Thoracic aorta (tissue), 2 donors: Measurements from ENCODE around the gene UBE2E2. TPM values are rescaled to one million over a fixed set of nuclear protein-coding genes. Genes with fewer than 3 reads are reported as not detected.

Source experiments
- ATAC-seq: fragments of 150-250 bp; one replicate; pipeline ENCODE4 v1.8.0; 2017; ENCODE audit warnings: low read depth; ENCODE audit not compliant: insufficient number of reproducible peaks, low FRiP score
- DNase-seq: peaks from one replicate; pipeline ENCODE4 v3.0.0-alpha.2; 2020; ENCODE audit warnings: low spot score
- H3K27ac ChIP-seq, 2 donors: fragments of 200-600 bp; sonication (generic); 1 replicate in 1 of 2; 2 replicates in 1 of 2; pipeline ENCODE4 v1.5.1; 2016; ENCODE audit warnings: mild to moderate bottlenecking in 2 of 2, moderate library complexity in 2 of 2
- H3K27me3 ChIP-seq: fragments of 200-600 bp; sonication (generic); replicated peaks from 2 replicates; pipeline ENCODE4 v1.6.0; 2016; ENCODE audit warnings: mild to moderate bottlenecking; ENCODE audit not compliant: insufficient read depth
- H3K36me3 ChIP-seq: fragments of 200-600 bp; sonication (generic); one replicate; pipeline ENCODE4 v1.5.1; 2016
- H3K4me1 ChIP-seq, 2 donors: fragments of 200-600 bp; sonication (generic); 1 replicate in 1 of 2; 2 replicates in 1 of 2; pipeline versions ENCODE4 v1.5.1 to v1.6.0; 2016; ENCODE audit warnings: low read depth in 2 of 2, mild to moderate bottlenecking in 1 of 2; ENCODE audit not compliant: control insufficient read depth in 1 of 2
- H3K4me3 ChIP-seq: fragments of 200-600 bp; sonication (generic); 2 replicates; pipeline ENCODE4 v1.5.1; 2016; ENCODE audit warnings: mild to moderate bottlenecking
- H3K9me3 ChIP-seq: fragments of 200-600 bp; sonication (generic); 2 replicates; pipeline ENCODE4 v1.5.1; 2016
- total RNA-seq, 2 donors: library from RNA; depleted of rRNA; stranded (reverse); fragments of >200 nt; gene quantifications; one replicate each; pipeline versions ENCODE4 v1.1.0 to v1.2.3, GENCODE V29; 2016
- TF ChIP-seq, protein P1 (sequence below): fragments of 200-600 bp; sonication (generic); IDR thresholded peaks from one replicate; pipeline ENCODE4 v1.5.1; 2019; ENCODE audit warnings: antibody characterized with exemption

Gene UBE2E2
- total RNA-seq, 2 donors from 2014 or later, result 30.3 to 44.0 TPM

DNA sequence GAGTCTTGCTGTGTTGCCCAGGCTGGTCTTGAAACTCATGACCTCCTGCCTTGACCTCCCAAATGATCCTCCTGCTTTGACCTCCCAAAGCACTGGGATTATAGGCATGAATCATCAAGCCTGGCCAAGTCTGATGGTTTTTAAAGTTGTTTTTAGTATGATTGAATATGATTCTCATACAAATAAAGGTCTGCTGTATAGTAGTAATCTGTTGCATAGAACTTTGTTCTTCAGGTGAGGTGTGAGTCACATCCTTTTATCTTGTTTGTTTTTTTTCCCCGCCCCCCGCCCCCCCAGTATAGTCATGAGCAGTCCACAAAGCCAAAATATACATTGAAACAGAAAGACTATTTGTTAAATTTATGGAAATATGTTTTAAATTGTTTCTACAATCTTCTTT is 39.0 kb downstream of the UBE2E2 start:
- no peaks in the 10 kb centered on the region for H3K36me3 ChIP-seq
- no peak for DNase-seq
- ATAC-seq, result no peak
- H3K4me1 ChIP-seq, result peaks cover 0 to 6% of the 10 kb centered on the region in 2 donors
- no peaks in the 10 kb centered on the region for H3K27me3 ChIP-seq
- H3K9me3 ChIP-seq, result no peaks in the 10 kb centered on the region
- no peak overlapping the region for H3K4me3 ChIP-seq
- H3K27ac ChIP-seq, result no peak overlapping the region
- TF ChIP-seq, protein P1, sequence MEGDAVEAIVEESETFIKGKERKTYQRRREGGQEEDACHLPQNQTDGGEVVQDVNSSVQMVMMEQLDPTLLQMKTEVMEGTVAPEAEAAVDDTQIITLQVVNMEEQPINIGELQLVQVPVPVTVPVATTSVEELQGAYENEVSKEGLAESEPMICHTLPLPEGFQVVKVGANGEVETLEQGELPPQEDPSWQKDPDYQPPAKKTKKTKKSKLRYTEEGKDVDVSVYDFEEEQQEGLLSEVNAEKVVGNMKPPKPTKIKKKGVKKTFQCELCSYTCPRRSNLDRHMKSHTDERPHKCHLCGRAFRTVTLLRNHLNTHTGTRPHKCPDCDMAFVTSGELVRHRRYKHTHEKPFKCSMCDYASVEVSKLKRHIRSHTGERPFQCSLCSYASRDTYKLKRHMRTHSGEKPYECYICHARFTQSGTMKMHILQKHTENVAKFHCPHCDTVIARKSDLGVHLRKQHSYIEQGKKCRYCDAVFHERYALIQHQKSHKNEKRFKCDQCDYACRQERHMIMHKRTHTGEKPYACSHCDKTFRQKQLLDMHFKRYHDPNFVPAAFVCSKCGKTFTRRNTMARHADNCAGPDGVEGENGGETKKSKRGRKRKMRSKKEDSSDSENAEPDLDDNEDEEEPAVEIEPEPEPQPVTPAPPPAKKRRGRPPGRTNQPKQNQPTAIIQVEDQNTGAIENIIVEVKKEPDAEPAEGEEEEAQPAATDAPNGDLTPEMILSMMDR, result no peak

DNA sequence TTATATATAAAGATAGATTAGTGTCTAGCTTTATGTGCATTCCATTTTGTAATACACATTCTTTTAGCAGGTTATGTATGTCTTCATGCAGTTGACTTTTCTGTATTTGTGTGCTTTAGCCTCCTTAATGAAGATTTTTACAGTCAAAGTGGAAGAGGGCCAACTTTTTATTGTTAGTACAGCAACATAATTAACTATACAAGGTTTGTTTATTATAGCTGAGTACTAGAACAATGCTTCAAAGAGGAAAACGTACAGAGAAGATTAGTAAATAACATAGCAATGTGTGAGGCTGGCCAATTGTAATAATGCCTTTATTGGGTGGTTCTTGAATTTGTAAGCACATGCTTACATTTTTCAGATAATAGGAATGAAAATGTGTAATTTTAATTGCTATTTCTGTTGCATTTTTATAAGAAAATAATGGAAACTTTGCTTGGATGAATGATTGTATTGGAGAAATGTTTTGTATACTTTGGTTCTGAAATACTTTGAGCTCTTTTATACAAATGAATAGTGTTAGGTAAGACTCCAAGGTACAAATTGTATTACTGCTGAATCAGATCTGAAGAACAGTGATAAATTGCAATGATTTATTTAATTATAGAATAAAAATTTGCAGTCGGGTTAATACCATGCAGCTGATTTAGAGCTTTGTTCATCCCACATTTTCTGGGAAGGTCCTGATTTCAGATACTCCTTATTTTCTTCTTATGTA is 41.4 kb downstream of the UBE2E2 start:
- Histone ChIP-seq H3K9me3 (no peaks in the 10 kb centered on the region), H3K36me3 (no peaks in the 10 kb centered on the region), H3K4me3 (no peak overlapping the region), H3K27ac (no peak overlapping the region), H3K4me1 (peaks cover 0 to 6% of the 10 kb centered on the region in 2 donors), H3K27me3 (no peaks in the 10 kb centered on the region)
- ATAC-seq (no peak), DNase-seq (no peak)
- TF ChIP-seq, protein P1, result no peak

DNA sequence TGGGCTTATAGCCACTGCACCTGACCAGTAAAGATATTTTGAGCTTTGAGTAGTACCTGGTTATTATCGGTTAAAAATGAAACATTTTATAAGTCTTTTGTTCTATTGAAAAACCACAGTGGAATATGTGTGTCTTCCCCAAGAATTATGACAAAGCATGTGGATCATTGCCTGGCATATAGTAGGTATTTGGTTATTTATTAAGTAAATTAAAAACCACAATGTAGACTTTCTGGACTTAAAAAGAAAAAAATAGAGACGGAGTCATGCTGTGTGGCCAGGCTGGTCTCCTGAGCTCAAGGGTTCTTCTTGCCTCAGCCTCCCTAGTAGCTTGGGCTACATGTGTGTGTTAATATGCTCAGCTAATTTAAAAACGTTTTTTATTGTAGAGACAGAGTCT is 43.5 kb downstream of the UBE2E2 start:
- H3K4me3 ChIP-seq, result no peak overlapping the region
- H3K4me1 ChIP-seq, result peaks cover 0 to 6% of the 10 kb centered on the region in 2 donors
- TF ChIP-seq, protein P1, result no peak
- no peak overlapping the region for H3K27ac ChIP-seq
- H3K27me3 ChIP-seq, result no peaks in the 10 kb centered on the region
- H3K9me3 ChIP-seq, result no peaks in the 10 kb centered on the region
- no peaks in the 10 kb centered on the region for H3K36me3 ChIP-seq
- ATAC-seq, result no peak
- no peak for DNase-seq

DNA sequence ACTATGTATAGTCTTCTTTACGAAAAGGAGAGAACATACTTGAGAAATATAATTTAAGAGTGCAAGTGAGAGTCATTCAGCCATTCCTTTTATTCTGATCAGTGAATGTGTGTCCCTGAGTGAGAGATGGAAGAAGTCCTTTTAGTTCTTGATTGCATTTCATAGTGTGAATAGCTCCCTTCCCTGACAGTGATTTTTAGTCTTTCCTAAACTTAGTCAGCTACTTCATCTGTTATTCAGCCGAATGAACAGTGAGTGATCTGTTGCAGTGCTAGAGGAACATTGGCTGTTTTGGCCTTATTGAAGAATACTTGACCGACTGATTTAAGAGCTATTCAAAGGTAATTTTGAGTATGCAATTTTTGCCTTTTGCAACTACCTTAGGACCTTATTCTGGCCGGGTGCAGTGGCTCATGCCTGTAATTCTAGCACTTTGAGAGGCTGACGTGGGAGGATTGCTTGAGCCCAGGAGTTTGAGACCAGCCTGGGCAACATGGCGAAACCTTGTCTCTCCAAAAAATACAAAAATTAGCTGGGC is 45.5 kb downstream of the UBE2E2 start:
- Histone ChIP-seq H3K4me3 (no peak overlapping the region), H3K4me1 (no peaks in the 10 kb centered on the region), H3K9me3 (no peaks in the 10 kb centered on the region), H3K27ac (no peak overlapping the region), H3K36me3 (no peaks in the 10 kb centered on the region), H3K27me3 (no peaks in the 10 kb centered on the region)
- DNase-seq (no peak), ATAC-seq (no peak)
- TF ChIP-seq, protein P1, result no peak

DNA sequence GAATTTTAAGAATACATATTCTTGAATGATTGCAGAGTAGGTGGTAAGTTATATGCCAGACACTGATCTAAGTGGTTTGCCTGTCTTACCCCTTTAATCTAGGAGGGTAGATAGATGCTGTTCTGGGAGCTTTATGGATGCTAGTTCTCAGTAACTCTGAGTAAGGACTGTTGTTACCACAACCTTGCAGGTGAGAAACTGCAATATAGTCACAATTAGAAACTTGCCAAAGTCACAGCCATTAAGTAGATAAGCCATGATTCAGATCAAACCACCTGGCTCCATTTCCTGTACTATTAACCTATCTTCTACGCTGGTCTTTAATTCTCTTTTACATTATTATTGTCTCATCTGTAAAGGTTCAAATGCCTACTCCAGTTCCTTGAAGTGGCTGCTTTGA is 46.8 kb downstream of the UBE2E2 start:
- Histone ChIP-seq H3K36me3 (no peaks in the 10 kb centered on the region), H3K27ac (no peak overlapping the region), H3K27me3 (no peaks in the 10 kb centered on the region), H3K9me3 (no peaks in the 10 kb centered on the region), H3K4me1 (peaks cover 4 to 6% of the 10 kb centered on the region in 2 donors), H3K4me3 (no peak overlapping the region)
- no peak for DNase-seq
- TF ChIP-seq, protein P1, result no peak
- ATAC-seq, result no peak
